CD4-positive, alpha-beta T cell treated with Interleukin-4 for 1 hour (primary cell): ENCODE data around the gene PRDX5.

Experiments used
- DNase-seq, 2 donors: peaks; one replicate each; pipeline ENCODE4 v3.0.0-alpha.2; 2020 to 2022

The PRDX5 gene

DNA sequence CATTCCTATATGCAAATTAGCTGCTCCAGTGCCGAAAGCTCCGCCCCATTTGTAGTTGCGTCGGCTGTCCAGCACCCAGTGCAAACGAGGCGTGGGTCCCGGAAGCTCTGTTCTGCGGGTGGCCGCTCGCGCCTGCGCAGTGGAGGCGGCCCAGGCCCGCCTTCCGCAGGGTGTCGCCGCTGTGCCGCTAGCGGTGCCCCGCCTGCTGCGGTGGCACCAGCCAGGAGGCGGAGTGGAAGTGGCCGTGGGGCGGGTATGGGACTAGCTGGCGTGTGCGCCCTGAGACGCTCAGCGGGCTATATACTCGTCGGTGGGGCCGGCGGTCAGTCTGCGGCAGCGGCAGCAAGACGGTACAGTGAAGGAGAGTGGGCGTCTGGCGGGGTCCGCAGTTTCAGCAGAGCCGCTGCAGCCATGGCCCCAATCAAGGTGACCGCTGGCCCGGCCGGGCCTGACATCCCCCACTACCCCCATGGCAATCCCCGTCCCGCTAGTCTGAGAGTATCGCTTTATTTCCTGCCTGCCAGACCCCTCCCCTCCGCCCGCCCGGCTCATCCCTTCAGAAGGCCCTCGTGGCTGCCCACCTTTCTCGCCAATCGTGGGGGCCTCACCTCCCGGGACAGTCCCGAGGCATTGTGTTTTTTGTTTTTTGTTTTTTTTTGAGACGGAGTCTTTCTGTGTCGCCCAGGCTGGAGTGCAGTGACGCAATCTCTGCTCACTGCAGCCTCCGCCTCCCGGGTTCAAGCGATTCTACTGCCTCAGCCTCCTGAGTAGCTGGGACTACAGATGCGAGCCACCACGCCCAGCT, at the start of gene PRDX5:
Gene PRDX5, plus strand, starts transcription at position 161 of the 805 bp plus-strand sequence. Its CDS starts 95 bp downstream, at position 256.
- DNase-seq = peak; percentile 97 to 98

DNA sequence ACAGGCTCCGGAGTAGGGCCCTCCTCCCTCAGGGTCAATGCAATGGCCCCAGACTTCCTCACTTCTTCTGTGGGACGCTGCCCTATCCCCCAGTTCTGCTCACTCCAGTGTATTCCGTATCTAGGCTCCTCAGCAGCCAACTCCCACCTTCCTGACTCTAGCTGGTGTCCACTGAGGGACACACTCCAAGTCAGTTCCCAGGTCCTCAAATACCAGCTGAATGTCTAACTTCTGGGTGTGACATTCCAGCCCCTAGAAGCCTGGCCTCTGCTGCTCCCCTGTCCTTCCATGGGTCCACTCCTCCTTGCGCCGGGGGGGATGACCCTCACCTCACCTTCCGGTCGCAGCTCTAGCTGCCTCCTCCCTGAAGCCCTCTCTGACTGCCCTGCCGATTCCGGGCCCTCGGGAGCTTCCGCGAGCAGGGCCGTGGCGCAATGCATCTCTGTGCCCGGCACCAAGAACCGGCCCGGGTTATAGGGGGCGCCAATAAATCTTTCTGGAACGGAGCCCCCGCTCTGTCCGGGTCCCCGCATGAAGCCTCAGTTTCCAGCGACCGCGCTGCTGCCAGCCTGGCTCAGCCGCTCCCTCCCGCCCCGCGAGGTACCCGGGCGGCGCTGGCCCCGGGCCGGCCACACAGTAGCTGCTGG, 48.9 kb upstream of the PRDX5 start:
- peak; percentile 41 to 53 for DNase-seq

DNA sequence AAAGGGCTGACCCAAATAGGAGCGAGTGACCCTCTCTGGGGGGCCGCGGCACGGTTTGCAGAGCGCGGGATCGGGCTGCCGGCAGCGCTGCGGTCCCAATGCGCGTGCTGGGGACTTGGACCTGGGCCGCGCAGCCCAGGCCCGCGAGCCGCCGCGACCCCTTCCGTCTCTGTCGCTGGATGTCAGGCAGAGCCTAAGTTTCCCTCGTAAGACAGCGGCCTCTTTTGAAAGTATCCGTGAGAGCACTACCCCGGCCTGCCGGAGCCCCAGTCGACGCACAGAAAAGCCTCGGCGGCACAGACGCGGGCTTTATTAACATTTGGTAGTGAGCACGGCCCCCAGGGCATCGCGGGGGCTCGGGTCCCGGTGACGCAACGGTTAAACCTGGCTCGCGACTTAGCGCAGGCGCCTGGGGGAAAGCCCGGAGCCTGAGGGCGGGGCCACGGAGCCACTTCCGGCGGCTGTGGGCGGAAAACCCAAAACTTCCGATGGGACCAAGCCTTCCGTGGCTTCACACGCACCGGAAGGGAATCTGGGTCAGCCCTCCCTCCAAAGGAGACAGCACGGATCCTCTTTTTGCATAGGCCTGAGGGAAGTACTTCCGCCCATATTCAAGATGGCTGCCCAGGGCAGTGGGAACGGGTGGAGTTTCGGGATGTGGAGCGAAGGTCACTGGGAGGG, 48.2 kb upstream of the PRDX5 start:
- peak; percentile 98 for DNase-seq

DNA sequence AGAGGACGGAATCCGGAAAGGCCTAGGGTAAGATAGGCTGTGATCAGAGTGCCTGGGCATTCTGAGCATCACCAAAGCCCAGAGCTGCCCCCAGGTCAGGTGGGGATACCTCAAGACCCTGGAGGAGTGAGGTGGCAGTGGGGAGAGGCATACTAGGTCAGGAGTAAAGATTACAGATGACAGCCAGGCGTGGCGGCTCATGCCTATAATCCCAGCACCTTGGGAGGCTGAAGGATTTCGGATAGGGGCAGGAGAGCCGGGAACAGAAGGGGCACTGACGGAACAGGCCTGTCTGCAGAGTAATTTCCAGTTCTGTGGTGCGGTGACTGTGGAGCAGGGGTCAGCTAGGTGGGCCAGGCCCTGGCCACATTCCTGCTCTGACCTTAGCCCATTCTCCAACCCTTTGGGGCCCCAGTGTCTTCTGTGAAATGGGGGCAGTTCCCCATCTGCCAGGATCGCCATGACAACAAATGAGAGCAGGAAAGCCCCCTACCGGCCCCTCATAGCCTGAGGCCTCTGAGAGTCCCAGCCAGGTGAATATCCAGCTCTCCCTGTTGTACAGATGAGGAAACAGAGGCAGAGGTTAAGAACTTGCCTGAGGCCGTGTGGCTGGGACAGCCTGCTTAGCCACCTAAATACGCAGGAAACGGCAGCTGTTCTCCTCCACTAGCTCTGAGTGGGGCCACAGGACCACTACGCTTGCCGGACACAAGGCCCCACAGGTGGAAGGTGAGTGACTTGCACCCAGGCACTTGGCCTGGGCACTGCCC, 42.7 kb upstream of the PRDX5 start:
- DNase-seq = no peak

DNA sequence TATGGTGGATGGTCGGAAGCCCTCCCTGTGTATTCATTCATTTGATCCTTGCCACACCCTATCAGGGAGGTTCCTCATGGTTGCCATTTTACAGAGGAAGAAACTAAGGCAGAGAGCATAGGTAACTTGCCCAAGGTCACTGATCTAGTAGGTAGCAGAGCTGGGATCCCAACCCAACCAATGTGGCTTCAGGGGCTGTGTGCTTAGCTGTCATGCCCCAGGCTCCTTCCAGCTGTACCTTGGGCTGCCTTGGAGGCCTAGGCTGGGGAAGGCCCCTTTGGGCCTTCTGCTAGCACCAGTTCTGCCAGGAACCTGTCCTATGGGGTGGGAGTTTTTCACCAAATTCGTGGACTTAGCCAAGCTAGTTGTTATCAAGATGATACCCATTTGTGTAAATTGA, 42.1 kb upstream of the PRDX5 start:
- DNase-seq = no peak

DNA sequence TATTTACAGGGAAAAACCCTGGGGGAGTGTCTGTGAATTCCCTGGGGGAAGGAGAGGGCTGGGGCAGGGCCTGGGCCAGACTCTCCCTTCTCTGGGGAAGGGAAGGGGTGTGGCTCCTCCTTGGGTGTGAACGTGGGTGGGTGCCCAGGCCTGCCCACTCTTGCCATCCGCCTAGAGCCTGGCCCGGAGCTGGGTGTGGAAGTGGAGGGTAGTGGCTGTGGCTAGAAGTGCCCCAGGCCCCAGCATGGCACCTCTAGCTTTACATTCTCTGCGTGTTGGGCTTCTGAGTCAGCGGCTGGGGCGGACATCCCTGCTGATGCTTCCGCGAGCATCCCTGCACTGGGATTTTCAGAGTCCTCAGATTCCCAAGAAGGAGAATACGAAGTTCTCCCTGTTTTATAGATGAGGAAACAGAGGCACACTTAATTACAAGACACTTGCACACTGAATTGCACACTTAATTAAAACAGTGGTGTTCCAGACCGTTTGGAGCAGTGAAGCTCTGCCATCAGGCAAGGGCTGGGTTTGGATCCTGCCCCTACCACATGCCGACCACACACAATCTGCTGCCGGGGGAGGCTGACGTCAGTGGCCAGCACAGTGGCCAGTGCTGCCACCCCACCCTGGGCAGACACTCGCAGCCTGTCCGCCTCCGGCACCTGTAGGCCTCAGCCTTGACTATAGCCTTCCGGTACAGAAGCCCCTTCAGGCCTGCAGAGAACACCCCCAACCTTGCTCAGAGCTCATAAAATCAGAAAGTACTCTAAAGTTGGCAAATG, 41.1 kb upstream of the PRDX5 start:
- no peak for DNase-seq

DNA sequence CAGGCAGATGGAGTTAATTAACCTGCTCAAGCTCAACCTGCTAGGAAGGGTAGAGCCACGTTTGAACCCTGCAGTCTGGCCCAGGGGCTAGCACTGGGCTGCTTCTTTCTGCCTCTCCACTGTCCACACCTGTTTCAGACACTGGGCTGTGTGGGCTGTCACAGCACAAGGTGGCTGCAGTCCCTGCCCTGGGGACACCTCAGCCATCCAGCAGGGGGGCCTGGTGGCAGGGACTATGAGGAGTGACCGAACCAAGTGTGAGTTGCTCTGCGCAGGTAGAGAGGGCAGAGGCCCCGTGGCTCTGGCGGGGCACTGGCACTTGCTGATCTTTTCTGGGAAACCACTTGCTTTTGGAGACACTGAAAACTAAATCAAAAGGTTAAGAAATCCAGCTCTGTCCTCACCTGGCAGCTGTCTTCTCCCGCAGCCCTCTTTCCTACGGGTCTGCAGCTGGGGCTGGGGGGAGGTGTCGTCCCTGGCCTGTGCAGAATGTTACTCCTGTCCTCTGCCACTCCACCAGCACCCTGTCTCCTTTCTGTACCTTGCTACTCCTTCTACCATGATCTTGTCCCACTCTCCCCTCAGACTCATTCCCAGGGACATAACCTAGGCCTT, 39.2 kb upstream of the PRDX5 start:
- DNase-seq = no peak

DNA sequence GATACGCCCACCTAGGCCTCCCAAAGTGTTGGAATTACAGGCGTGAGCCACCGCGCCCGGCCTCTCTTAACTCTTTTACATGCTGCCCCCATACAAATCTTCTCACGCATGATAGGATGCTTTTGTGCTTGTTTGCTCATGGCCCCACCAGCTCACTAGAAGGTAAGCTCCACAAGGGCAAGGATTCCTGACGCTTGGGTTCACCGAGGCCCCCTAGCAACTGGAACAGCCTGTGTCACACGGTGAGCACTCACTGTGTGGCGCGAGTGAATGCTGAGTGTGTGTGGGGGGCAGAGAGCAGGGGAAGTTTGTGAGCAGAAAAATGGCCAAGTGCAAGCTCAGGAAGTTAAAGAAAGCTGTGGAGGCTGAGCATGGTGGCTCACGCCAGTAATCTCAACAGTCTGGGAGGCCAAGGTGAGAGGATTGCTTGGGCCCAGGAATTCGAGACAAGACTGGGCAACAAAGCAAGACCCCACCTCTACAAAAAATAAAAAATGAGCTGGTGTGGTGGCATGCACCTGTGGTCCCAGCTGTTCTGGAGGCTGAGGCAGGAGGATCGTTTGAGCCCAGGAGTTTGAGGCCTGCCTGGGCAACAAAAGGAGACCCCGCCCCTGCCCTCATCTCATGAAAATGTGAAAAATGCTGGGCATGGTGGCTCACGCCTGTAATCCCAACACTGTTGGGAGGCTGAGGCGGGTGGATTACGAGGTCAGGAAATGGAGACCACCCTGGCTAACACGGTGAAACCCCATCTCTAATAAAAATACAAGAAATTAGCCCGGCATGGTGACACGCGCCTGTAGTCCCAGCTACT, 35.8 kb upstream of the PRDX5 start:
- no peak for DNase-seq

DNA sequence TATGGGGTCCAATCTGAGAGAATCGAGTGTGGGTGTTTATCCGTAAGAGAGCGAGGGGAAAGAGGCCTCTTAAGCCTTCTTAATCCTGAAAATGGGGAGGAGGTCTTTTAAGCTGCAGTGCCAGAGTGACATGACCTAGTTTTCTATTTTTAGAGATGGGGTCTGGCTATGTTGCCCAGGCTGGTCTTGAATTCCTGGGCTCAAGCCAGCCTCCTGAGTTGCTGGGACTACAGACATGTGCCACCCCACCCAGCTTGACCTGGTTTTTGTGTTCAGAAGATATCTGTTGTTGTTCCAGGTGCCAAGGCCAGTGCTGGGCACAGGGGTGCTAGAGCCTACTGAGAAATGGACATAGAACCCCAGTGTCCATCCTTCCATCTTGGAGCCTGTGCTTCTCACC, 34.8 kb upstream of the PRDX5 start:
- no peak for DNase-seq

DNA sequence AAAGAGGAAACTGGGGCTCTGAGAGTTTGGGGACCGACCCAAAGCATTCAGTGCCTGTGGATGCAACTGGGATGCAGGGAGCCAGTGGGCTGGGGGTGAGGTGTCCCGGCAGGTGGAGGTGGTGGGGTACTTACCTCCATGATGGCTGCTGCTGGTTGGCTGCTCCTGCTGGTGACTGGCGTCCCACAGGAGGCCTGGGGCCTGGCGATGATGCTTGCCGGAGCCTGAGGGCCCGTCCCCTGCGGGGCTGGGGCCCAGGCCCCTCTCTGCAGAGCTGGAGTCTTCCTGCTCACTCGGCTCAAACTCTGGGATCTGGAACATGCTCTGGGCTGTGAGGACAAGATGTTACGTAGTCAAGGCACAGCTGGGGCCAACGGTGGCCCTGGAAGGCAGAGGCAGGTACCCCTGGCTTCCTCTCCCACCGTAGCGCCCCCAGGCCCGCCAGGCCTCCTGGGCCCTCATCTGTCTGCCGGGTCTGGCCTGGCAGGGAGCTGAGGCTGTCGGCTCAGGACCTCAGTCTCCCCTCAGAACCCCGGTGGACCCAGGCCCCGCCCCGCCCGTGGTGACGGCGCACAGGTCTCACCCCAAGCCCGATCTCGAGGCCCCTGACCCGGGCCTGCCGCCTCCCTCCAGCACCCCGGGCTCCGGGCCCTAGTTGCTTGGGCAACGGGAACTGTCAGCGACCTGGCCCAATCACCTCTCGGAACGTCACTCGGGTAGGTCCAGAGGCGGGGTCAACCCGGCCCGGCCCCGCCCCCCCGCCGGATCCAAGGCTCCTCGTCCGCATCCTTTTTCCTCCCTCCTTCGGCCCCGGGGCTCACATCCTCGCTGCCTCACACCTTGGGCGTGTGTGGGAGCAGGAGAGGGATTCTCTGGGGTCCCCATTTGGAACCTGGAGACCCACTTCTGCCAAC, 33.6 kb upstream of the PRDX5 start, which contains the start of gene BAD:
Gene BAD, minus strand, starts transcription at position 618 of the 914 bp plus-strand sequence. Its CDS starts 297 bp downstream, at position 321.
- DNase-seq = peak; percentile 95 to 96

DNA sequence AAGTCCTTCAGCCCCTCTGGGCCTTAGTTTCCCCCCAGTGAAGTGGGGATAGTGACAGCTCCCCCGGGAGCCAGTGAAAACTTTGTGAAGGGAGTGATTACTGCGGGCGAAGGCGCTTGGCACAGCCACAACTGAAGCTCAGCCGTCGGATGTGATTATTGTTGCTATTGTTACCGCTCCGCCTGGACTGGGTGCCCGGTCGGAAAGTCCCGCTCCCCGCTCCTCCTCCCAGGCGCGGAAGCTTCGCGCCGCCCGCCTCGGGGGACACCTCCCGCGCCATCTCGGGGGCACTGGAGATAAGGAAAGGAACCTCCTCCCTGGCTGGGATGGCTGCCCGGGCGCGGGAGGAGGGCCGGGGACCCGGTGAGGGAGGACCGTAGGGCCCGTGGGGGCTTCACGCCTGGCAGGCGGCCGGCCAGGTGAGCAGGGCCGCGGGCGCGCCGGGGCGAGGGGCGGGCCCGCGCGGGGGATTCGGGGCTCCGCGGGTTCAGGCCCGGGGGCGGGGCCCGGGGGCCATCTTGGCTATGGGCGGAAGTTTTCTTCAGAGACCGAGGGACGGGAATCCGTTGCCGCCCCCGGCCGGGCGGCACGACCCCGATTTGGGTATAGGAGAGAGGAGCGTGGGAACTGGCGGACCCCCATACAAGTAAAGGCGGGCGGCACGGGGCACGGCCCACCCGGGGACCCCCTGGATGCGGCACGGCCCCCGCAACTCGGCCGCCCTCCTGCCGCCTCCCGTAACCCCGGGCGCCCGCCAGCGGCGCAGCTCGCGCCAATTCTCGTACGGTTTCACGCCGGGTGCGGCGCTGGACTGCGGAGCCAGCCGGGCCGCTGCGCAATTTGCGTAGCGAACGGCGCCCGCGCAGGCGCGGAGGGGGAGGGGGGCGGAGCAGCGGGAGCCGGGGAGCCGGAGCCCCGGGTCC, 32.7 kb upstream of the PRDX5 start, which contains the start of gene GPR137:
Gene GPR137, plus strand, starts transcription at position 887 of the 923 bp plus-strand sequence. CDS start 677 bp downstream, outside the sequence.
- DNase-seq = peak; percentile 91 to 93

DNA sequence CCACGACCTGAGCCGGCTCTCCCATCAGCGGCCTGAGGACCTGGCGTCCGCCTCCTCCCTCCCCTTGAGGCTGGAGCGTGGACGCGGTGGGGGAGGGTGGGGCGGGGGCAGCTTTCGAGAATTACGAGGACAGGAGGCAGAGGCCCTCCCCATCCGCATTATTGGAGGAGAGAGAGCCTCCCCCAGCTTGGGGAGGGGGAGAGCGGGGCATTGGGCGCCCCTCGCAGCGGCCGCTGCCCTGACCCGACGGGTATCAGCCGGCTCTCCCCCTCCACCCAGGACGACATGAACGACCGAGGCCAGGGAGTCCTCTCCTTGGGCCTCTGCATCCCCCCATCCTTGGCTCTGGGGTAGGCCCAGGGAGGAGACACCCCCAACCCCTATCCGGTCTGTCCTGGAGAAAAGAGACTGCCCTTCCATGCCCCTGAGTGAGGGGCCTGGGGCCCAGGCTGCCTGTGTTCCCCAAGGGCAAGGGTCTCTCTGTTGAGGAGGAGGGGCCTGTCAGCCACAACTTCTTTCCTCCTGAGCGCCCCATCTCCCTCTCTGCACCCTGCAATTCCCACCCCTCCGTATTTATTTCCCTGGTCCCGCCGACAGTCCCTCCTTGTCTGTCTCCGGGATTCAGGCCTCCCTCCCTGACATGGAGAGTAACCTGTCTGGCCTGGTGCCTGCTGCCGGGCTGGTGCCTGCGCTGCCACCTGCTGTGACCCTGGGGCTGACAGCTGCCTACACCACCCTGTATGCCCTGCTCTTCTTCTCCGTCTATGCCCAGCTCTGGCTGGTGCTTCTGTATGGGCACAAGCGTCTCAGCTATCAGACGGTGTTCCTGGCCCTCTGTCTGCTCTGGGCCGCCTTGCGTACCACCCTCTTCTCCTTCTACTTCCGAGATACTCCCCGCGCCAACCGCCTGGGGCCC, 31.8 kb upstream of the PRDX5 start:
- DNase-seq = no peak

DNA sequence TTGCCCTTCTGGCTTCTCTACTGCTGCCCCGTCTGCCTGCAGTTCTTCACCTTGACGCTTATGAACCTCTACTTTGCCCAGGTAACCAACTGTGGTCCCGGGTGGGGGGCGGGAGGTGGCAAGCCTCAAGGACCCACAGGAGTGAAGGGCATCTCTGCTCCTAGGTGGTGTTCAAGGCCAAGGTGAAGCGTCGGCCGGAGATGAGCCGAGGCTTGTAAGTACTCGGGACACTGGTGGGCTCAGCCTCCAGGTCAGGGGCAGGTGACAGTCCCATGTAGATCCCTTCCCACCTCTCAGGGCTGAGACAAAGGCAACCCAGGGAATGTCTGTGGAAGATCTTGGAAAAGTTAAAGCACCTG, 31.1 kb upstream of the PRDX5 start:
- DNase-seq = no peak

DNA sequence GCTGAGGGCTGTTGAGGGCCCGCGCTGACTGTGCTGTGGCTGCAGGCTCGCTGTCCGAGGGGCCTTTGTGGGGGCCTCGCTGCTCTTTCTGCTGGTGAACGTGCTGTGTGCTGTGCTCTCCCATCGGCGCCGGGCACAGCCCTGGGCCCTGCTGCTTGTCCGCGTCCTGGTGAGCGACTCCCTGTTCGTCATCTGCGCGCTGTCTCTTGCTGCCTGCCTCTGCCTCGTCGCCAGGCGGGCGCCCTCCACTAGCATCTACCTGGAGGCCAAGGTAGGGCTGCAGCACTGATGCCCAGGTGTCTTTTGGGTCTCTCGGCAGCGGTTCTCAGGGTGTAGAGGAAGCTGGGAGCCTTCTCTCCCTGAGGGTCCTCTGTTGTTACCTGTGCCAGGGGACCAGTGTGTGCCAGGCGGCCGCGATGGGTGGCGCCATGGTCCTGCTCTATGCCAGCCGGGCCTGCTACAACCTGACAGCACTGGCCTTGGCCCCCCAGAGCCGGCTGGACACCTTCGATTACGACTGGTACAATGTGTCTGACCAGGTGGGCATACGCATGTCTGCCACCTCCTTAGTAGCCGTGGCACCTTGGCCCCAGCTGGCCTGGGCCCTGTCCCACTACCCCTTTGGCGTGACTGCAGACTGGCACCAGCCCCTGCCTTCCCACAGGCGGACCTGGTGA, 30.1 kb upstream of the PRDX5 start:
- DNase-seq = no peak

DNA sequence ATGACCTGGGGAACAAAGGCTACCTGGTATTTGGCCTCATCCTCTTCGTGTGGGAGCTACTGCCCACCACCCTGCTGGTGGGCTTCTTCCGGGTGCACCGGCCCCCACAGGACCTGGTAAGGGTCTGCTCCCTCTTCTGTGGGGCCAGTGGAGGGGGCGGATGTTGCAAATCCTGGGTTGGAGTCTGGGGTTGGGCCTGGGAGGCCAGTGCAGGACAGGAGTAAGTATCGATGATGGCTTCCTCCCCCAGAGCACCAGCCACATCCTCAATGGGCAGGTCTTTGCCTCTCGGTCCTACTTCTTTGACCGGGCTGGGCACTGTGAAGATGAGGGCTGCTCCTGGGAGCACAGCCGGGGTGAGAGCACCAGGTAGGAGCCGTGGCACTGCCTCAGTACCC, 29.6 kb upstream of the PRDX5 start:
- DNase-seq = no peak

DNA sequence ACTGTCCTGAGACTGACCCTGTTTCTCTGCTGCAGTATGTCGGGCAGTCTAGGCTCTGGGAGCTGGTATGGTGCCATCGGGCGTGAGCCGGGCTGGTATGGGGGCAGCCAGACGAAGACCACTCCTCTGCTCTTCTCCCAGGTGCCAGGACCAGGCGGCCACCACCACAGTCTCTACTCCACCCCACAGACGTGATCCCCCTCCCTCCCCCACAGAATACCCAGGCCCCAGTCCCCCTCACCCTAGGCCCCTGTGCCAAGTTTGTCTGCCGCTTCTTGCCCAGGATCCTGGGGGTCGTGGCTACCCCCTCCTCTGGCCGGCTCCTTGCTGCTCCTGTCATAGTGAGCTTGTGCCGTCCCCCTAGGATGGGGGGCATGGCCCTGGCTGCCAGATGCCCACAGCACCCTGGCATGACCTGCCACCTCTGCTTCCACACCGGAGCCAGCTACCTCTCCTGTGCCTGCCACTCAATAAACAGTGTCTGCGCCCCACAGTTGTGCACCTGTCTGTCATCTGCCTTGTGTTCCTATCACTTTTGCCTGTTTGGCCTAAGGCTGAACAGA, 28.8 kb upstream of the PRDX5 start:
- no peak for DNase-seq
